VCaP (cell line): Measurements from ENCODE around the gene ANKRD1.
A peak's percentile ranks its signal among the peaks of the same experiment; 100 is the strongest.
"Not testable (repeated sequence)": the region's sequence is repeated elsewhere in the genome, so short reads cannot be mapped to it uniquely, and the experiment has no call there.

Source experiments
- H3K27ac ChIP-seq: fragments of 450-650 bp; 2 replicates; pipeline ENCODE4 v1.5.1; 2017
- CTCF ChIP-seq: fragments of 450-650 bp; conservative IDR thresholded peaks from 2 replicates; pipeline ENCODE4 v1.5.1; 2017; ENCODE audit warnings: mild to moderate bottlenecking, moderate library complexity

ANKRD1 gene

GRCh38 chr10:90884431-90884830, 36.5 kb downstream of the ANKRD1 start:
- no peak for TF ChIP-seq CTCF
- H3K27ac ChIP-seq = no peak overlapping the region

GRCh38 chr10:90880059-90880719, 40.7 kb downstream of the ANKRD1 start:
- peak; percentile 82 for TF ChIP-seq CTCF

GRCh38 chr10:90879062-90879461, 41.8 kb downstream of the ANKRD1 start:
- no peak for TF ChIP-seq CTCF
- H3K27ac ChIP-seq = no peak overlapping the region

More at GRCh38 chr10:90880059-90880719, 40.7 kb downstream of the ANKRD1 start:
- not testable (repeated sequence) for H3K27ac ChIP-seq

GRCh38 chr10:90872648-90873020, 48.3 kb downstream of the ANKRD1 start:
- peak overlapping the region; percentile 75; the same call in 1 of the 2 replicates for H3K27ac ChIP-seq

GRCh38 chr10:90871766-90872647, 48.9 kb downstream of the ANKRD1 start, which contains the start of gene RPP30:
Gene RPP30, plus strand, starts transcription at chr10:90871974. Its CDS starts 13 bp downstream, at chr10:90871987.
- TF ChIP-seq CTCF = no peak
- peak within 1 kb of the TSS; percentile 75 for H3K27ac ChIP-seq

More at GRCh38 chr10:90872648-90873020, 48.3 kb downstream of the ANKRD1 start:
- no peak for TF ChIP-seq CTCF

- peak overlapping the region; percentile 75 for H3K27ac ChIP-seq
- TF ChIP-seq CTCF = peak; percentile 64
Measured at GRCh38 chr10:90871279-90871765, 49.6 kb downstream of the ANKRD1 start.

- H3K27ac ChIP-seq = no peak overlapping the region
- TF ChIP-seq CTCF = no peak
Measured at GRCh38 chr10:90866050-90866598, 54.8 kb downstream of the ANKRD1 start.
